Astrocyte of the hippocampus (primary cell): Measurements from ENCODE around the gene BMPR1A.
"Not testable (repeated sequence)": the region's sequence is repeated elsewhere in the genome, so short reads cannot be mapped to it uniquely, and the experiment has no call there.

Experiments used
- DNase-seq: peaks from one replicate; pipeline ENCODE4 v3.0.0; 2011; ENCODE audit warnings: low read depth, low spot score

The BMPR1A gene

DNA sequence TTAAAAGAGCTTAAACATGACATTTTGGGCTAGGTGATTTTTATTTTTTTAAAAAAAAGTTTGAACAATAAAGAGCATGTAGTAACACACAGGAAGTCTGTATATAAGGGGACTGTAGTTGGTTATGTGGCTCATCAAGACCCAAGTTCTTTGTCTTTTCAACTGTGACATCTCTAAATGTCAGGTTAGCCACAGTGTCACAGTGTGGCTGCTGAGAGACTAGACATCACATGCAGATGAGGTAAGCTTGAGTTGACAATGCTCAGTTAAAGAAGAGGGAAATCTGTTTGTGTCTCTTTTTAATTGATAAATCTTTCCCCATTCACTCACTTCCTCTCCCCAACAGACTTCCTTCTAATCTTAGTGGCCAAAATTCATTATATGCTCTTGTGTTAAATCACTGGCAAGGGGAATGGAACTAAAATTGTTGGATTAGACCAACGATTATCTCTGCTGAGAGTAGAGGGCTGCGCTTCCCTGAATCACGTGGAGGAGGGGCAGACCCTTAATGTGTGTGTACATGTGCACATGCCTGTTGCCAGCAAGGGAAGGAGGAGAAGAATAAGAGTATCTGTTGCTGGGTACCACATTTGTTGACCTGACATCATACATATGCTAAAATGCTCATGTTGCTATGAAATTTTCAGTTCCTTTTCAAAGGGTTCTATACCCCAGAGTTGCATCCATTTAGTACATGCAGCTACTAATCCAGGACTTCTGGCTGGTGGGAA, 122.7 kb downstream of the BMPR1A start:
- DNase-seq: no peak

DNA sequence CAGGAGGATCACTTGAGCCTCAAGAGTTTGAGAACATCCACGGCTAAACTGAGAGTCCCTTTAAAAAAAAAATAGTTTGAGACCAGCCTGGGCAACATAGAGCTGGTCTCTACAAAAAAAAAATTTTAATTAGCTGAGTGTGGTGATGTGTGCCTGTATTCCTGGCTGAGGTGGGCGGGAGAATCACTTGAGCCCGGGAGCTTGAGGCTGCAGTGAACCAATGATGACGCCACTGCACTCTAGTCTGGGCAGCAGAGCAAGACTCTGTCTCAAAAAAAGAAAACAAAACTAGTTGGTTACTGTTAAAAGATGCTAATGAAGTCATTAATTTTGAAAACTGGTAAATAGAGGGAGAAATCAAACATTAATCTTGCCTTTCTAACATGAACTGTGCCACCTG, 124.6 kb downstream of the BMPR1A start:
- no peak for DNase-seq

DNA sequence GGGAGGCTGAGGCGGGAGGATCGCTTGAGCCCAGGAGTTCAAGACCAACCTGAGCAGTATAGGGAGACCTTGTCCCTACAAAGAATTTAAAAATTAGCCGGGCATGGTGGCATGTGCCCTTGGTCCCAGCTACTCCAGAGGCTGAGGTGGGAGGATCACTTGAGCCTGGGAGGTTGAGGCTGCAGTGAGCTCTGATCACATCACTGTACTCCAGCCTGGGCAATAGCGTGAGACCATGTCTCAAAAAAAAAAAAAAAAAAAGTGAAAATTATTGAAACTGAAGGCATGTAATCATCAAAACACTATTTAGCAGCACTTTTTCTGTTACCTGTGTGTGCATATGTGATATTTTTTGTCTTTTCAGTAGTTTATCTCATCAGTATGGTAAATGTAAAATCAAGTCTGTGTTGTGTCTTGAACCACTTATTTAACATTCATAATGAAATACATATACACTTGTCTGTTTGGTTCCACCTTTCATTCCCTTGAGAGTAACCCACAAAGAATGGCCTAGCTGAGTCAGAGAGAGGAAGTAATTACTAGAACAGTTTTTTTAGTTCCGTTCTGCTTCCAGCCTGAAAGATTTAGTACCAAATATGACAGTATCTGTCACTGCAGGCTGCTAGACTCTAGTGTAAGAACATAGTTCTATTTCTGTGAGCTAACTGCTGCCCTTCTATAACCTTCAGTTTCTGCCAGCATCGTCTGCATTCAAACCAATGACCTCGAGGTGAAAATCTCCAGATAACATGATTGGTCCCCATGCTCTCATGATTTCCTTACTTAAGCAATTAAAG, 132.4 kb downstream of the BMPR1A start:
- DNase-seq: peak; percentile 27

DNA sequence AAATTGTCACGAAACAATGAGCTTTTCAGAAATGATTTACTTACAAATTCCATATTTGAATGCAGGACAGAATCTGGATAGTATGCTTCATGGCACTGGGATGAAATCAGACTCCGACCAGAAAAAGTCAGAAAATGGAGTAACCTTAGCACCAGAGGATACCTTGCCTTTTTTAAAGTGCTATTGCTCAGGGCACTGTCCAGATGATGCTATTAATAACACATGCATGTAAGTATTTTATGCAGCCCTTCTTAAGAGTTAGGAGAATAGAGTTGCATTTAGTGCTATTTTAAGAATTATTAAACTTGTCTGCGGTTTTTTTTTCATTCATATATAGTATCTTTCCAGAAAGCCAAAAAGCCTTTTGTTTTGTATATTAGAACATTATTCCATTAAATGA, 133.6 kb downstream of the BMPR1A start:
- DNase-seq: no peak

DNA sequence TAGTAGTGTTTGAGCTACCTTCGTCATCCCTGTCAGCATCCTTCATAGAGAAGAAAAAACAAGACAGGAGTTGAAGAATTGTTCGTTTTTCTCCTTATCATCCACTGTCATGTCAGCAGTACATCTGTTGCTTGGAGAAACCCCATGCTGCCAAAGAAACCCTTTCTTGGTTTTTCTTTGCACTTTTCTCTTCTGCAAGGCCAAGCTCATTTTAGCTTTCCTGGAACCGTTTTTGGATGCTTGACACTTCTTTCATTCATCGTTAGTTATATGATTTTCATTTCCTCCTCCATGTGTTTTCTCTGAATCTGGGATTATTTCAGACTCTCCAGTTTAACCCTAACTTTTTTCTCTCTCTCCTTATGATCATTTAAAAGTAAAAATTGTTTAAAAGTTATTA, 142.1 kb downstream of the BMPR1A start:
- DNase-seq: no peak

DNA sequence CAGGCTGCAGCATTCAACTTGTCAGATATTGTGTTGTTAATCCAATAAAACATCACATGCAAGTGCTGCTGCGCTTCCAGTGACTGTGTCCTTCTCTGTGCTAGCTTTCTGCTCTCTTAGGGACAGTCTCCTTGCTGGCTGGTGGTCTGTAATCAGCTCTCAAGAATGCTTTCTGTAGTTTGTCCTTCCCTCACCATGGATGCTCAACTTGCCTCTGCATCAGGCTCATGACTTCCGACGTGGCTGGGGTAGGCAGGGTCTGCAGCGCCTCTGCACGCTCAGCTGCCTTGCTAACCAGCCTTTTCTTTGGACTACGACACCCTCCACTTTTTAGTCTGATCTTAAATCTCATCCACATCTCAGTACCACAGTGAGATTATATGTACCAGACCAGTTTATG, 142.7 kb downstream of the BMPR1A start:
- DNase-seq: peak; percentile 16

DNA sequence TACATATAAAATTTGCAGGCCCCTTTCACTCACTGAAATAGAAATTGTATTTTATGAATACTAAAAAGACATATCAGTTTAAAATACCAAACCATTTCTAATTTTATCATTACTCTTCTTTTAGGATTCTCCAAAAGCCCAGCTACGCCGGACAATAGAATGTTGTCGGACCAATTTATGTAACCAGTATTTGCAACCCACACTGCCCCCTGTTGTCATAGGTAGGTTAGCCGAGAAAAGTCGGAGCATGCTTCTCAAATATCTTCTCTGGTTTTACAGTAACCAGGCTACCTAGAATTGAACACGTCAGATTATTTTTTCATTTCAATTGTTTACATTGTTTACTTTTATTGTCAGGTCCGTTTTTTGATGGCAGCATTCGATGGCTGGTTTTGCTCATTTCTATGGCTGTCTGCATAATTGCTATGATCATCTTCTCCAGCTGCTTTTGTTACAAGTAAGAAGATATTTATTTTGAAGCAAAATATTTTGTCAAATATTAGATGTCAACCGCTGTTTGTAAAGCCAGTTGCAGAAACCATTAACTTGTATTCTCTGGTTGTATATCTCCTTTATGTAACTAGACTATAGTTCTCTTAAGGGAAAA, 143.4 kb downstream of the BMPR1A start:
- DNase-seq: peak; percentile 81

DNA sequence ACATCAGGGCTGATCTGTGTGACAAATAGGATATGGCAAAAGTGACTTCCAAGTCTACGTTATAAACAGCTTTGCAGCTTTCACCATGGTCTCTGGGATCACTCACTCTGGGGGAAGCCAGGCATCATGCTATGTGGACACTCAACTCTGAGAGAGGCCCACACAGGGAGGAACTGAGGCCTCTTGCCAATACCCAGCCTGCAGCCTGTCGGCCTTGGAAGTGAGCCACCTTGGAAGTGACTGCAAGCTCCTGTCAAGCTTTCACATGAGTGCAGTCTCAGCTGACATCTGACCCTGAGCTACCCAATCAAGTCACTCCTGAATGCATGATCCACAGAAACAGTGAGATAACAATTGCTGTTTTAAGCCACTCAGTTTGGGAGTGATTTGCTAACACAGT, 144.5 kb downstream of the BMPR1A start:
- peak; percentile 63 for DNase-seq

DNA sequence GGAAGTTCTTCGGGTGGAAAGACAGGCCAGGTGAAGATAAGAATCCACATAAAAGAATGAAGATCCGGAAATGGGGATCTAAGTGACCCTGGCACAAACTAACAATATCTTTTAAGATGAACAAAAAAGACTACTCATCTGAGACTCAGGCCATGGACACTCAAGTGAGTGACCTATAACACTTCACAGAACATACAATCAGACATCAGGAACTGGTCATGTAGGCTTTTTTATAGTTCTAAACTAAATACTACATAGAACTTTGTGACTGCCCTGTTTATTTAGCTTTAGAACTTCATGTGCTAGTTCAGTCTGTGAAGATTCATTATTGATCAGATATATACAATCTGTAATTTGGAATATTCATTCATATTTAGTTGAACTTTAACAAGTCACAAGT, 148.2 kb downstream of the BMPR1A start:
- no peak for DNase-seq

DNA sequence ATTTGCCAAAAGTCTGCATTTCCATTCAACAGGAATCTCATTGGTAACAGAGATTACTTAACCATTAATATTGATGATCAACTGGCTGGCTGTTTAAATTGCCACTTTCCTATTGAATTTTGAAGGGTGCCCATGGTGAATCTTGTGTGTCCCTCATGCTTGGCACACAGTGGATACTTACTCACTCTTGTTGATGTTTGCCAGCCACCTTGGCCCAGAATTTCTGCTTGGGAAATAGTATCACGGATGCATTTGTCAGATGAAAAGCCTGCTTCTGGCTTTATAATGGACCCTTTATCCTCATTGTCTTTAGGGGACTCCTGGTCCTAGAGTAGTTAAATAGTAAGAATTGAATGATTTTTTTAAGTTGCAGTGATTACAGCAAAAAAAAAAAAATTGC, 149.0 kb downstream of the BMPR1A start:
- no peak for DNase-seq

DNA sequence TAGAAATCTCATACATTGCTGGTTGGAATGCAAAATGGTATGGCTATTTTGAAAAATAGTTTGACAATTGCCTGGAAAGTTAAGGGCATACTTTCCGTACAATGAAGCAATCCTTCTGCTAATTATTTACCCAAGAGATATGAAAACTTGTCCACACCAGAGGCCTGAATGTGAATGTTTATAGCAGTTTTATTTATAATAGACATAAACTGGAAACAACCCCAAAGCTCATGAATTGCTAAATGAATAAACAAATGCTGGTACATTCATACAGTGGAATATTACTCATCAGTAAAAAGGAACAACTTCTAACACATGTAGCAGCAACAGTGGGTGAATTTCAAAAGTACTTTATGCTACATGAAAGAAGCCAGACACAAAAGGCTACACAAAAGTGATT, 158.3 kb downstream of the BMPR1A start:
- DNase-seq: no peak

DNA sequence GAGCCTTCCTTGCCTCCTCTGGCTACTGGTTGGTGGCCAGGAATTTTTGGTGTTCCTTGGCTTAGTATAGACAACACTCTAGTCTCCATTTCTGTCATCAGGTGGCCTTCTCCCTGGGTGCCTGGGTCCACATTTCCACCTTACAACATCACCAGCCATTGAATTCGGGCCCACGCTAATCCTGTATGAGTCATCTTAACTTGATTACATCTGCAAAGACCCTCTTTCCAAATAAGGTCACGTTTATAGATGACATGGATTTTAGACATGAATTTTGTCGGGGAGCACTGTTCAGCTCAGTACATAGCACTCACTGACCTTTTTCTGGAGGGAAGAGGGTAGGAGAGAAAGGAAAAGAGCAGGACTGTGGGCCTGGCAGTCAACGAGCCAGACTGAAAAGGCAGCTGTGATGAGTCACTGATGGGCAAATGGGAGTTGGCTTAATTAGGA, 161.6 kb downstream of the BMPR1A start:
- peak; percentile 67 for DNase-seq

DNA sequence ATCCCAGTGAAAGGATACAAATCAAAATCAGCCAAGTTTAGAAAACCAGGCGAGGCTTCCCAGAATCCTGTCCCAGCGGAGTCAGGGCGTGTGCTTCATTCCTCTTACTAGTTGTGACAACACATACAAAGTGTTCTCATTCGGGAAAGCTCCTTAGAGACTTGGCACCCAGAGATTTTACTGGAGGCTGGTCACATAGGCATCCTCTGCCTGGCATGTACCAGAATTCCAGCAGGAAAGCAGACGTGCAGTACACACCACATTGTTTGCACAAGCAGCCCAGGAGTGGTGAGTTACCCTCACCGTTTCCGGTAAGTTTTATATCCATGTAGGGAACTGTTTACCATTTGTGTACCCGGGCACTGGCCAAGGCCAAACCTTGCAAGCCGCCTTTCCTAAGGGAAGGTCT, 166.1 kb downstream of the BMPR1A start:
- DNase-seq: no peak

DNA sequence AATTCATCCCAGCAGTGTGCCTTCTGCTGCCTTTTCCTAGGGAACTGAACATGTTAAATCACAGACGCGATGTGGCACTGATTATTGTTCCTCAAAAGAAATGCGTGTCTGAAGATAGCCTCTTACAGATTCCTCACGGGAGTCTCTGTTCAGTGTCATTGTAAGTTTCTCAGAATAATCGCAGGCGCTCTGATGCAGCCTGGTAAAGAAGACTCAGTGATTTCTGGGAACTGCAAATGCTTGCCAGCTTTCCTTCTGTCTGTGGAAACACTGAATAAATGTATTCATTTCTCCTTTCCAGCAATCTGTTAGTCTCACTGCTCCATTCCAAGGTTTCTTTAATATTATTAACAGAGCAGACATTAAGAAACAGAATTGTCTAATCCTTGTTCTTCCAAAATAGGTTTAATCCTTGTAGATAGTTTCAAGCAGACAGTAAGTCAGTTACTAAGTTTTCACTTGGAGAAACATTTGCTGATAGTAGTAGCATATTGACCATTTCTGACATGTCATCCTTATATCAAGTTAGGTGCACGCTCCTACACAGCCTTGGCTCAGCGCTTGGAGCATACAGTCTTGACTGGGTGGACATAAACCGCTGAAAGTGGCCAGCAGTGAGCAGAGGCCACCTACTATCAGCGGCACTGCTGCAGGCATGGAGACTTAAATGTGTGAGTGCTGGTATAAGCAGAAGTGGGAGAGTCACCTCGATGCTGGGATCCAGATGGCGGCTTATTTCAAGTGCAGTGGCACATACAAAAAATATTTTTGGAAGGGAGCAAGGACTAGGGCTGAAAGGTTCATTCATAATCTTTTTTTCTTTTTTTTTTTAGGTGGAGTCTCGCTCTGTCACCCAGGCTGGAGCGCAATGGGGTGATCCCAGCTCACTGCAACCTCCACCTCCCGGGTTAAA, 173.3 kb downstream of the BMPR1A start:
- DNase-seq: no peak

DNA sequence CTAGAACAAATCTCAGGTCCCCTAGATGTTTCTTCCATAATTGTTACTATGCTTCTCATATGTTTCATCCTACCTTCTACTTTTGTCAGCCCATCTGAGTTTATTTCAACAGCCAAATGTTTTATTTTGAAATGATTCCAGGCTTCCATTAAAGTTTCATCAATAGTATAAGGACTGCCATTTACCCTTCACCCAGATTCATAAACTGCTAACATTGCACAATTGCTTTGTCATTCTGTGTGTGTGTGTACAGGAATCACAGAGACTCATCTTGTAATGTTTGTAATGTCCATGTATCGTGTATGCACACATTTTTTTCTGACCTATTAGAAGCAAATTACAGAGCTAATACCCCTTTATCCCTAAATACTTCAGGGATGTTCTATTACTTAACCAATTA, 175.5 kb downstream of the BMPR1A start:
- DNase-seq: no peak

DNA sequence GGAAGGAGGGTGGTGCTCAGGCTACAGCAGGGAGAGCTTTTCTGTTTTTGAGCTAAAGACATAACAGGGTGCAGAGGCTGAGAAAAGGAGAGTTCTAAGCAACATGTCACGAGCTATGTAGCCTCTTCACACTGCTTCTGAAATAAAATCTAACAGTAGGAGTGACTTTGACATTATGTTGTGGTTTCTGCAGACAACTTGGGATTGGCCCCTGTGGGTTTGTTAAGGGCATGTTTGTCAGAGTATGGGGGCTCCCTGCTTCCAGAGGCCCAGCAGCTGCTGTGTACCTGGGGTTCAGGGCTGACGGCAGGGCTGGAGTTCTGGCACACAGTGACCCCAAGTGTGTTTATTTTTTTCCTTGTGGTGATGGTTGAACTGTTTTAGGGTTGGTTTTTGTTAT, 176.3 kb downstream of the BMPR1A start:
- DNase-seq: no peak

DNA sequence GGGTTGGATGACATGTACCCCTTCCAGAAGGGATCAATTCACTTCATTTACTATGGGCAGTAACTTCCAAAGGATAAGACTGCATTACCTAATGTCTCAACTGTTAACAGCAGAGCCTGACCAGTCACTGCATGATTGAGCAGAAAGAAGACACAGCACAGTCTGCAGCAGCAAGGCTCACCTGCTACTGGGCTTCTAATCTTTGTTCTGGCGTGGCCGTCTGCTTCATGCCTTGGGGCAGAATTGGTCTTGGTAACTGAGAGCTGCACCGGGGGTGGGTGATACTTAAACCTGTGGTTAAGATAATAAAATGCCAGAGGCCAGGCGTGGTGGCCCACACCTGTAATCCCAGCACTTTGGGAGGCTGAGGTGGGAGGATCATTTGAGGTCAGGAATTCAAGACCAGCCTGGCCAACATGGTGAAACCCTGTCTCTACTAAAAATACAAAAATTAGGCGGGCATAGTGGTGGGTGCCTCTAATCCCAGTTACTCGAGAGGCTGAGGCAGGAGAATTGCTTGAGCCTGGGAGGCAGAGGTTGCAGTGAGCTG, 177.8 kb downstream of the BMPR1A start:
- DNase-seq: not testable (repeated sequence)

DNA sequence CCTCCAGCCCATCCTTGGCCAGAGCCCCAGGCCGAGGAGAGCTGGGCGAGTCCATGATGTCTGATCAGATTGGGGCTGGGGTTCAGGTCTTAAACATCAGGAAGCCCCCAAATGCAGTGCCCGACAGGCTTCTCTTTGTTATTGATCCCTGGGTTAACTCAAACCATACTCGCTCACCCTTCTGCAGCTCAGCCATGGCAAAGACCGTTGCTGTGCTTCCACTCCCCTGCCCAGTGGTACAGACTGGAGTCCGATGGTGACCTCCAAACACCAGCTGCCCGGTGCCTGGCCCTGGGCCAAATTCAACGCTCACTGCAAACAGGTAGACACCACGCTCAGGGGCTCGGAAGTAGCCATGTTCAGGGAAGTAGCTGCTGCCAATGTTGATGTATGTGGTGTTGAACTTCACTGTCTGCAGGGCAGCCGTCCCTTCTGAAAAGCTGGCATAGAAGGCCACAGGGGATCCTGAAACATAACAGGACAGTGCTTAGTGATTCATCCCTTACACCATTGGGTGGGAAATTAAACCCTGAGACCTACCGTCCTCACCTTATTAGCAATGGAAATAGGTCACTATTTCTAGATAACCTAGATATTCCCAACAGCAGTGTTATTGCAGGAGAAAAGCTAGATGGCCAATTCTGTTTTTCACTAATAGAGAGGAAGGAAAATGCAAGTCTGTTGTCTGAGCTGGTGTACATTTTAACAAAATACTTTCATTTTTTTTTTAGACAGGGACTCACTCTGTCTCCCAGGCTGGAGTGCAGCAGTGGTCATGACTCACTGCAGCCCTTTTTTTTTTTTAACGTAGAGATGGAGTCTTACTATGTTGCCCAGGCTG, 180.5 kb downstream of the BMPR1A start:
- peak; percentile 42 for DNase-seq

DNA sequence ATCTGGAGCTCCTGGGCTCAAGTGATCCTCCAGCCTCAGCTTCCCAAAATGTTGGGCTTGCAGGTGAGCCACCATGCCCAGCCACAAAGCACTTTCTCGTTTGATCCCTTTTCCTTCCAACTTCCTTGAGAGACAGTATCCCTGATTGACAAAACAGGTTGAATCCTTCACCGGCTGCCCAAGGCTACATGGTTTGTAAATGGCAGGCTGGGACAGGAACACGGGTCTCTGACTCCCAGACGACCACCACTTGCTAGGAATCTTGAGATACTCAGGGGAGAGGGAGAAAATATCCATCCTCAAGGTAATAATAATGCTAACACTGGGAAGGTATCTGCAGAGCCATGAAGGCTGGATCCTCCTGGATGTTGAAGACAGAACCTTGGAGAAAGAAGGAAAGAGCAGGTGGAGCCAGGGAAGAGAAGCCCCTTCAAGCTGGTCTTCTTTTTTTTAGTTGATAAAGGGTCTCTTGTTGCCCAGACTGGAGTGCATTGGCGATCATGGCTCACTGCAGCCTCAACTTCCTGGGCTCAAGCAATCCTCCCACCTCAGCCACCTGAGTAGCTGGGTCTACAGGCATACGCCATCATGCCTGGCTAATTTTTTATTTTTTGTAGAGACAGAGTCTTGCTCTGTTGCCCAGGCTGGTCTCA, 181.2 kb downstream of the BMPR1A start:
- DNase-seq: no peak

DNA sequence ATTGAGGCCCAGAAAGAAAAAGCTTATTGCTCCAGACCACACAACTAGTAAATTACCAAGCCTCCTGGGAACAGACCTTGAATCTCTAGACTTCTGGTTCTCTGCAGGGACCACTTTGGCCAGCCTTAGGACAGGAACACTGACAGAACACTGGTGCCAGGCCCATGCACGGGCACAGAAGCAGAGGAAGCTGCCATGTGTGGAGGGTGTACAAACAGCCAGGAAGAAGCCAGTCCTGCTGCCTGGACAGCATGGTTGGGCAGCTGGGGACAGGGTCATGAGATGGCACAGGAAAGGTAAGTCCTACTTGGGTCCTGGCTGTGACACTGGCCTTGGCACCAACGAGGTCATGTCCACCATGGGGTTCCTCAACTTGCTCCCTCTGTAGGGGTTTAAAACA, 181.8 kb downstream of the BMPR1A start:
- DNase-seq: no peak
